Activated CD4-positive, alpha-beta T cell treated with anti-CD3 and anti-CD28 coated beads, Interleukin-2, amount 50 U/mL, for 48 hours (primary cell): Measurements from ENCODE around the gene SEMA3B.
"Not testable (repeated sequence)": the region's sequence is repeated elsewhere in the genome, so short reads cannot be mapped to it uniquely, and the experiment has no call there.

Experiments used
- DNase-seq, 2 experiments: peaks; one replicate each; pipeline ENCODE4 v3.0.0-alpha.2; 2020

Gene SEMA3B

DNA sequence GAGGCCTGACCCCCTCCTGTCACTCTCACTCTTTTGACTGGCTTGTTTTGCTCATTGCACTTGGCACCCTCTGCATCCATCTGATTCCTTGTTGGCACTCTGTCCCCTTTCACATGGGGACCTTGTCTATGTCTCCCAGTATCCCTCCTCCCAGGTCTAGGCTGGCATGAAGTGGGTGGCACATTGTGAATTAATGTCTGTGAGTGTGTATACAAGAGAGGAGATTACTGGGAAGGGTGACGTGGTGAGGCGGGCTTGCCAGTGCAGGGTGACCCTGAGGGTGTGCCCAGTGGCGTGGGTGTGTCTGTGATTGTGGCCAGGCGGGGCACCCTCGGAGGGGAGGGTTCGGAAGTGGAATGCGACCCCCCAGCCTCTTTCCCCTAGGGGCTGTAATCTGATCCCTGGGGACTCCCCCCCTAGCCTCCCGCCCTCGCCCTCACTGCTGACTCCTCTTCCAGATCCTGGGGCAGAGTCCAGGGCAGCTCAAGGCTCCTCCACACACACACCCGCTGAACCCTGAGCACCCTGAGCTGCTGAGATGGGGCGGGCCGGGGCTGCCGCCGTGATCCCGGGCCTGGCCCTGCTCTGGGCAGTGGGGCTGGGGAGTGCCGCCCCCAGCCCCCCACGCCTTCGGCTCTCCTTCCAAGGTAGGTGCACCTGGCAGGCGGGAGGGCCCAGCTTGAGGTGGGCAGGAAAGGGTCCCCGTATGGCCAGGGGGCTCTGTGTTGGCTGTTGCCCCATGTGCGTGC, at the start of gene SEMA3B:
Gene SEMA3B (plus strand): TSS at position 445 of the 749 bp plus-strand sequence. CDS start 94 bp downstream, at position 539.
- no peak for DNase-seq

DNA sequence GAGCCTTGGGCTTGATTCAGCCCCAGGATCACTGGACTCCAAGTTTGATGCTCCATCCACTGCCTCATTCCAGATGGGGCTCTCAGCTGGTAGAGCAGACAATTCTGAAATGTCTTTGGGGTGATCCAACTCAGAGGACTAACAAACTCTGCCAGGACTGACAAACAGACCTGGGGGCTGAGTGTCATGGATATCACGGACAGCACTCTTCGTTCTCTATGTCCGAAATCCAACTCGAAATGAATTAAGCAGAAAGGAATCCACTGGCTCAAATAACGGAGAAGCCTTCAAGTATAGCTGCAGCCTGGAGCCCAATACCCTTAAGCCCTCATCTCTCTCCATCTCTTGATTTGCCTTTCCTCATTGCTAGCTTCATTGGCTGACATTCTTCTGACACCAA, 49.7 kb upstream of the SEMA3B start:
- no peak for DNase-seq

DNA sequence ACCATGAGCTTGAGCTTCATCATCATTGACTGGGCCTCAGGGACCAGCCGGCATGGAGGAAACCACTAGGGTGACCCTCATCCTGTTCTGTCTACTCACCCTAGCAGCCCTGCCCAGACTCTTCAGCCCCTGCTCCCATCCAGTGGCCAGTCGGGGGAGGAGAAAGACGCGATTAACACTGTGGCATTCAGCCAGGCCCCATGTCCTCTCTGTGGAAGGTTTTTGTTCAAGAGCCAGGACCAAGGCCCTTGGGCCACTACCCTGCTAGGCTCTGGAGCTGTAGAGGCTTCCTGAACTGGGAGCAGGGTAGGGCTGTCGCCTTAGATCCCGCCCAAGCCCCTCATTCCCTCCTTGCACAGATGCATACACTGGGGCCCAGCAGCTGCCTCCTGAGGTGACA, 48.8 kb upstream of the SEMA3B start:
- no peak for DNase-seq

DNA sequence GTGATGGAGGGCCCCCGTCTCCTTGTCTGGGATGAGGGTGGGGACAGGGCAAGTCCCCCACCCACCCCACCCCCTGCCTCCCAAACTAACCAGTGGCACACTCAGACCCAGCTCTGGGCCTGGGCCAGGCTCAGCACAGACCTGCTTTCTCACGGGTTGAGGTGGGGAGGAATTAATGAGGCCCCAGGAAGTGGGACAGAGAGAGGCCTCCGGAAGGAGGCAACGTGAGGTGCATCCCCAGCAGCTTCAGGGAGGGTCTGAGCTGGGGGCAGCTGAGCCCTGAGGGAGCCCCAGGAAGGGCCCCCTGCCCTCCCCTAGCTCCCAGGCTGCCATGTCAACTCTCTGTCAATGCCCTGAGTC, 47.9 kb upstream of the SEMA3B start:
- no peak for DNase-seq

DNA sequence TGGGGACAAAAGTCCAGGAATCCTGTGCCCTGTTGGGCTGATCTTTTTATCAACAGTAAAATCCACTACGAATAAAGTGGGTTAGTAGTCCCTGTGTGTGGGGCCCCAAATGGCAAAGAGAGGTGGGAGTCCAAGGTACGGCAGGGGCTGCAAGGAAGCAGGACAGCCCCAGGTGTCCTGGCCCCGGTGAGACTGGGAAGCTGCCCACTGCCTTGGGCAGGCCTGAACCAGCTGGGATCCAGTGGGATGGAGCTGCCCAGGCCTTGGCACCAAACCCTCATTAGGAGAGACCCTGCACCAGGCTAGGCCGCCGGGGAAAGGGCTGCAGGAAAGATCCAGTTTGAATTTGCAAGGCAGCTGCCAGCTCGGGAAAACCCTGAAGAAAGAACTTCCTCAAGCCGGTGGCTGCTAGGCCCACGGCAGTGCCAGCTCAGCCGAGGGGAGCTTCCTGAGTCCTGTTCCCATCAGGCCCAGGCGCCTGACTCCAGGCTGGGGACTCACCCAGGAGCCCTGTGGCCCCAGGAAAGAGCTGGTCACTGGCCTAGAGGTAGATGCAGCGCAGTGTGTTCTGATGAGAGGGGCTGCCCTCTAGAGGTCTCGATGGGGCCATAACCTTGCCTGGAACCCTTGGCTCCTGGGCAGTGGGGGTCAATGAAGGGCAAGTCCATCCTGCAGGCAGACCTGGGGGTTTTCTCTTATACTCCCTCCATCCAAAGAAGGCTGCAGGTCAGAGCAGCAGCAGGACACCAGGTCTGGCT, 47.4 kb upstream of the SEMA3B start:
- DNase-seq, result no peak

DNA sequence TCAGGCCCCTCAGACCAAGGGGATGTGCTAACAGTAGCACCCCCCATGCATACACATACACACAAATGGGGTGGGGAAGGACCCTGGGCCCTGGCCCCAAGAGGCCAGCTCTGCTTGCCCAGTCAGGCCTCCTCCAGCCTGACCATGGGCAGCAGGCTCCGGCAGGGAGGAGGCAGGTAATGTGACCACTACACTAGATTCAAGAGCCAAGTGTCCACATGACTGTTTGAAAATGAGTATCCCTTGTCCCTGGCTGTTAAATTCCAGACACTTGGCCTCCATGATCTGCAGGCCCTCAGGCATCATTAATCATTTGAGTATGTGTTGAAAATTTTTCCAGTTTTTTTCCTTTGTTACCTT, 46.8 kb upstream of the SEMA3B start:
- no peak for DNase-seq

DNA sequence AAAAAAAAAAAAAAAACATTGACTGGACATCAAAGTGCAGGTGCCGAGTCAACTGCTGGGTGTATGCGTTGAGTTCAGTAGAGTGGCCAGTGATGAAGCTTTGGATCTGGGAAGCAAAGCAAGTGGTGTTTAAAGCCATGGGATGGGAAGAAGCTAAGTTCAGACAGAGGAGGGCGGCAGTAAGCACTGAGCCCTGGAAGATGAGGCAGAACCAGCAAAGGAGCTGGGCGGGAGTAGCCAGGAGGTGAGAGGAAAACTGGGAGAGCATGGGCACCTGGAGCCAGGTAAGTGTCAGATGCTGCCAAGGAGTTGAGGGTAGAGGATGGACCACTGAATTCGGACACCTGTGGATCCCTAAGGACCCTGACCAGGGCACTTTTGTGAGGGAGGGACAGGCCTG, 44.3 kb upstream of the SEMA3B start:
- no peak for DNase-seq

DNA sequence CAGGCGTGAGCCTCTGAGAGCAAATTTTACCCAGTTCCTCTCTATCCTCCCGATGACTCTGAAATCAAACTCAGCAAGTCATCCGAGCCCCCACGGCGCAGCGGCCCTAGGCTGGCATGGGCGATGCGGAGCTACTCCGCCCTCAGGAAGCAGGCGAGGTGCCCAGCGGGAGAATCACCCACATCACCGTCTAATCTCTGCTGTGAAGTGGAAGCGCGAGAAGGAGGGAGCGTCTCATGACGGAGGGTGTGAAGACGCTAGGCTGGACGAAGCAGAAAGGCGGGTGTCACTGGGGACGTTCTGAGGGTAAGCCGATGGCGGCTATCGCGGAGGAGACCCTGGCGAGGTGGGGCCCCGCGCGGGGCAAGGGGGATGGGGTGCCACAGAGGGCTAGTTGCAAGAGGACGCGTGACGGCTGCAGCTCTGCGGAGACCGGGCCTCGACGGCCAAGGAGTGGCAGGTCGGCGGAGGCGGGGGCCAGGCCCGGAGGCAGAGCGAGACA, 42.0 kb upstream of the SEMA3B start:
- peak; percentile 51 to 65 for DNase-seq

DNA sequence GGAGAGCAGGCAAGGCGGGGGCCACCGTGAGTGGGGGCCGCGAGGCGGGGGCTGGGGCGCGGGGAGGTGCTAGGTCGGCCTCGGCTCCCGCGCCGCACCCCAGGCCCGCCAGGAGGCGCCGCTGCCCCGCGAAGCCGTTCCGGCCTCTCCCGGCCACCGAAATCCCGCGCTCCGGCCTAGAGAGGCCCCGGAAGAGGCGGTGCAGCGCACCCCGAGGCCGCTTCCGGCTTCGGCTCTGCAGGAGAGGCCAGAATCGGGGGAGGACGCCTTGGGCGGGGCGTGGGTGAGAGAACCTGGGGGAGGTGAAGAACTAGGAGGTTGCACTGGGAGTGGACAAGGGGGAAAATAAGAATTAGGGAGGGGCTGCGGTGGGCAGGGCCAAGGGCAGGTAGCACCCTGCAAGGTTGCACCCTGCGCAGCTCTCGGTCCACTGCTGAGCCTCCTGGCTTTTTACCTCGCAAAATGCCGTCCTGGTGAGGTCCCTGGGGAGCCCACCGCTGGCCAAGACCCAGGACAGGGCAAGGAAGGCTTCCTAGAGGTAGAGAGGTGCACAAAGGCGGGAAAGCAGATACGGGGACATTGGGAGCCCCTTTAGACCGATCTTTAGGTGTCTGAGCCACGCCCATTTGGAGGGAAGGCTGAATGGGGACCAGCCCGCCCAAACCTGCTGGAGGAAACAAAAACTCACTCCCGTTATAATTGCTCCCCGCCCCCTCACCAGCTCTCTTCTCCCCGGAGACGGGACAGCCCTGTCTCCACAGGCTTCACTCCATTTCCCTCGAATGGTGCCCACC, 41.4 kb upstream of the SEMA3B start:
- DNase-seq, result peak; percentile 89 to 91

DNA sequence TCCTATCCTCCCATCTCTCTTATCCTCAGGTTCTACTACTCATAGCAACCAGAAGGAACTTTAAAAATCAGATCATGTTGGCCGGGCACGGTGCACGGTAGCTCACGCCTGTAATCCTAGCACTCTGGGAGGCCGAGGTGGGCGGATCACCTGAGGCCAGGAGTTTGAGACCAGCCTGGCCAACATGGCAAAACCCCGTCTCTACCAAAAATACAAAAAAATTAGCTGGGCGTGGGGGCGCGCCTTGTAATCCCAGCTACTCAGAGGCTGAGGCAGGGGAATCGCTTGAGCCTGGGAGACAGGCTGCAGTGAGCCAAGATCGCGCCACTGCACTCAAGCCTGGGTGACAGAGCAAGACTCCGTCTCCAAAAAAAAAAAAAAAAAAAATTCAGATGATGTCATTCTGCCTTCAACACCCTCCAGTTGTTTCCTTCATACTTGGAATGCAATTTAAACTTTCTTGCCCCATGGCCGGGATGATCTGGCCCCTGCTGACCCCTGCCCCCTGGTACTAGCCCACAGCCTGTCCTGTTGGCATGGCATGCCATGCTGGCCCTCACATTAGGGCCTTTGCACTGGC, 40.7 kb upstream of the SEMA3B start:
- not testable (repeated sequence) for DNase-seq

DNA sequence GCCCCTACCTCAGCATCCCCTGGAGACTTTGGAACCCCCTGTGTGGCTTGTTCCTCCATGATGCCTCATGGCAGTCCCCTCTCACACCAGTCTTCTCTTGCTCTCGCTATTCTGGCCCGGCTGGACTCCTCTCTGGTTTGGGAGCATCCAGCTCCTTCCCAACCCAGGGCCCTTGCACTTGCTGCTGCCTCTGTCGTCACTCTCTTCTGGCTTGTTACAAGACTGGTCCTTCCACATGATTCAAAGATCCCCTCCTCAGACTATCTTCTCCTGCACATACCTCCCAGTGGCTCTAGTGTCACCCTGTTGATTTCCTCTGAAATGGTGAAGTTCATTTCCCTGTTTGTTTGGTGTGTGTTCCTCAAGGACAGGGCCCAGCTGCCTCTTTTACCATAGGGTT, 39.5 kb upstream of the SEMA3B start:
- no peak for DNase-seq

DNA sequence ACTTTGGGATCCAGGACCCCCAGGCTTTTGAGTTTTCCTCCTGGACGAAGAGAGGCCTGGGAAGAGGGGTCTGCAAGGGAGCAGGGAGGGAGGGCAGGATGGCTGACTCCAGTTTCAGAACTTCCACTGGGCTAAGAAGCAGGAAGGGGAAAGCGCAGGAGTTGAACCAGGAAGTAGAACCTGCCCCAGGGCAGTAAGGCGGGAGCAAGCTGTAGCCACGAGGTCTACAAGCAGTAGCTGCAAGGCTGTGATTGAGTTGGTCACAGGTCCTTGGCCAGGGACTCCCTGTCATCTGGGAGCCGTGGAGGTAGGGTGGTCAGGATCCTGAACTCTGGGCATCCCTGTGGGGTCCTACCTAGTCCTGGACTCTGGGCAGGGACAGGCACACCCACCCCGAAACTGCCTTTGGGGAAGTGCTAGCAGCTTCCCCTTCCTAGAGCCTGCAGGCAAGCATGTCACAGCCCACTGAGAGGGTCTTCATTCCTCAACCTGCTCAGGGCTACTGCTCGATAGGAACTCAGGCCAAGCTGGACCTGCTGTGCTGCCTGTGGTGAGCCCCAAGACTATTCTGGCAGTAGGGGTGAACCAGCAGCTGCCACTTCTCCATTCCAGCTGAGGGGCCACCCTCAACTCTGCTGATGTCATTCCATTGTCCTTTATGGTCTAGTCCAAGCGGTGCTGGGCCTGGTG, 38.7 kb upstream of the SEMA3B start:
- no peak for DNase-seq

DNA sequence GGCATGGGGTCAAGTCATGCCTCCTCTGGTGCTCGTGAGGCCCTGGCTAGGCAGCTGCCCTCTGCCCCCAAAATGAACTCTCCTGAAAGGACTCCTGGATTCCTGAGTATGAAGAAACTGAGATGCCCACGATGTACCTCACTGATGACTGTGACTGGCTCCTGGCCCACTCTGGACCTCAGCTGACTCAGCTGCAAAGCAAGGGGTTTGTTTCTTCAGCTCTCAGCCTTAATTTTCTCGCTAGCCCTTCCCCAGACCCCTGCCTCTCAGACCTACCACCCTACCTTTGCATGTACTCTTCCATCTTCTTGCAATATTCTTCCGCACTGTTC, 38.2 kb upstream of the SEMA3B start:
- DNase-seq, result no peak

DNA sequence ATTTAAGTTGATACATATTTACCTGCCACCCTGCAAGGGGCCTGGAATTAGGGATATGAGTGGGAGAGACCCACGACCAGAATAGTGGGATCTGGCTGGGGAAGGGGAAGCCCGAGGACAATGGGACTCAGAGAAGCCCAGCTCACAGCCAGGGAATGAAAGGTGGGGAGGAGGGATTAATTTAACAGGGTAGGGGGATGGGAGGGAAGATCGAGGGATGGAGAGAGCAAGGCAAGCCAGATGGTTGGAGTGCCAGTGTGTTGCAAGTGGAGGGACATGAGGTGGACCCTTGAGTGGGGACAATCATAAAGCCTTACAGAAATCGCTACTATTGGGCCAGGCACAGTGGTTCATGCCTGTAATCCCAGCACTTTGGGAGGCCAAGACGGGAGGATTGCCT, 37.4 kb upstream of the SEMA3B start:
- DNase-seq, result no peak

DNA sequence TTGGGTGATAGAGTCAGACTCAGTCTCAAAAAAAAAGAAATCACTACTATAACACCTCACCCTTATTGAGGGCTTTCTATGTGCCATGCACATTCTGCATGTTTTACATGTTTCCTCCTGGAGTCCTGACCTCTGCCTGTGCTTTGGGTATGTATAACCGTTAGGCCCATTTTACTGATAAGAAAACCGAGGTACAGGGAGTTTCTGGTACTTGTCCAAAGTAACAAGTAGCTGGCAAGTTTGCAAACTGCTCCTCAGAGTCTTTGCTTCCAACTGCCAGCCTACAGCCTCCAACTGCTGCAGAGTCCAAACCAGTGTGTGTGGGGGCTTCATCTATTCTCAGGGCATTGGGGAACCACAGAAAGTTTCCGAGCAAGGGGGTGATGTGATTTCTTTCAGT, 36.6 kb upstream of the SEMA3B start:
- no peak for DNase-seq

DNA sequence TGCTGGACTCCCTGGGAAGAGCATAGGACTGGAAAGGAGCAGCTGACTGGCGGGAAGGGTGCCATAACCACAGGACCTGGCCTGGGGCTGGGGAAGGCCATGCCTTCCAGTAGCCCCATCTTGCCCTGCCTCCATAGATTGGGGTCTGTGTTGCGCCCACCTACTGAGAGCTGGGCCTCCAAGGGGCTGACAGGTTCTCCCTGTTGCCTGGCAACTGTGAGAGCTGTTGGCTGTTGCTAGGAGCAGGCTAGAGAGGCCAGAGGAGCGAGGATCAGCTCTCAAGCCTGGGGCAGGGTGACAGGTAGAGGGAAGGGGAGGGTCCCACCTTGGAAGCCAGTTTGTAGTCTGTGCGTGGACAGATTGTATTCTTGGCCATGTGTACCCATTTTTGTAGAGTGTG, 35.8 kb upstream of the SEMA3B start:
- no peak for DNase-seq

DNA sequence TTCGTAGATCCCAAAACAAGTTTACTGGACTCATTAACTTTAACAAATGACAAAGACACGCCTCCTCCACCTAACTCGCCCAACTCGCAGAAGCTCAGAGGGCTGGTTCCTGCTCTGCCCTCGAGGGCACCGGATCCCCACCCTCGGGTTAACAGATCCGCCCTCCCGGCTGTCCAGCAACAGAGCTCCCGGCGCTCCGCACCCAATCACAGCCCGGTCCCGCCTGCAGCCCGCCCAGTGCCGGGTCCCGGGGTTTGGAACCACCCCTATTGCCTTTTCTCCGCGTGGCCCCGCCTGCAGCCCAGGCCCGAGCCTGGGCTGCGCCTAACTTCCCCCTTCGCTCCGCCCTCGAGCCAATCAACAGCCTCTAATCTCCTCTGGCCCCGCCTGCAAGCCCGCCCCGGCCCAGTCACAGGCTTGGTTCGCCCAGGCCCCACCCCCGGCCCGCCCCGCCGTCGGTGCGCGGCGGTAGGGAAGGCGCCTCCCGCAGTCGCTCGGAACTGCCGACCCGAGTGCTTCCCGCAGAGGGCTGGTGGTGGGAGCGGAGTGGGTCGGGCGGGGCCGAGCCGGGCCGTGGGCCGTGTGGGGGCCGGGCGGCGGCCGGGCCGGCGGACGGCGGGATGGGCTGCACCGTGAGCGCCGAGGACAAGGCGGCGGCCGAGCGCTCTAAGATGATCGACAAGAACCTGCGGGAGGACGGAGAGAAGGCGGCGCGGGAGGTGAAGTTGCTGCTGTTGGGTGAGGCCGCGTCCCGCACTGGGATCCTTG, 33.0 kb upstream of the SEMA3B start, which contains the start of gene GNAI2:
Gene GNAI2 (plus strand): TSS at position 489 of the 768 bp plus-strand sequence. CDS start 132 bp downstream, at position 621.
- peak; percentile 99 for DNase-seq

DNA sequence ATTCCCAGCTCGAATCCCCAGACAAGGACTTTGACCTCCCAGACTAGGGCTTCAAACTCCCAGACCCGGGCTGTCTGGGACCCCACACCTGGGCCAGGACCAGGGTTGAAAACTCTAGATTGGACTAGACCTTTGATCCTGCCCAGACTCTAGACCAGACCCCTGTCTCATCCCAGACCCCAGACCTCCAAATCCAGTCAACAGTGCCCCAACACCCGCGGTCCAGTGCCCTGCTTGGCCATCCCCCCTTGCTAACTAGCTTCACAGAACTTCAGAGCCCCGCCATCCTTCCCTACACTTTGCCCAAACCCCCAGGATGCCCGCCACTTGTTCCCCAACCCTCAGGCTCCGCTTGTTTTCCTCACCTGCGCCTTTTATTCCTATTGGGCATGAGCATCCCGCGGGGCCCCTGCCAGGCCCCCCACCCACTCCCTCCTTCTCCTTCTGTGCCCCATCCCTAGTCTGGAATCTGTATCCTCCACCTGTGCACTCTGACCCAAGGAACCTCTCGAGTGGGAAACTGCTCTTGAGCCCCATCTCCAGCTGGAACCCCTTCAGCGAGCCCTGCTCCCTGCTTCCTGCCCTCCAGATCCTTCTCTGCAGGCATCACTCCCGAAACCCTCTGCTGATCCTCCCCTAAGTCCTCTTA, 32.3 kb upstream of the SEMA3B start:
- no peak for DNase-seq

DNA sequence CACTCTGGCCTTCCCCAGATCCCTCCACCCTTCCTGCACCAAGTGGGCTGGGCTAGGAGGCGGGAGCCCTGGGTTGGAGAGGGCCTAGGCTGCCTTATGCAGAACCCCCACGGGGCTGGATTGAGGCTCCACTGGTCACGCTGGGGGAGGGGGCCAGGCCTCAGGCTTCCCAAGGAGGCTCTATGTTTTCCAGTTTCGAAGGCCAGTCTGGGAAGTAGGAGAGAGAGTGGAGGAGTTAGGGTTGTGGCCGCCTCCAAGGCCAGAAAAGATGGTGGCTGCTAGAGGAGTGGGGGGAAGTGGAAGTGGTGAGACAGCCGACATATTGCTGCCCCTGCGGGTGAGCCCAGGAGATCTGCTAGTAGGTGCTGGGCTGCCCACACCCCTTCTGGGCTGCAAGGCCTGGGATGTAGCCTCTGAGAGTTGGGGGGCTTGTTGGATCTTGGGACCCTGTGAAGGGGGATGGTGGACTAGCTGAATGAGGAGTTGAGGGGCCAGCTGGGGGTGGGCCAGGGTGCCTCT, 31.8 kb upstream of the SEMA3B start:
- DNase-seq, result peak; percentile 41 to 49

DNA sequence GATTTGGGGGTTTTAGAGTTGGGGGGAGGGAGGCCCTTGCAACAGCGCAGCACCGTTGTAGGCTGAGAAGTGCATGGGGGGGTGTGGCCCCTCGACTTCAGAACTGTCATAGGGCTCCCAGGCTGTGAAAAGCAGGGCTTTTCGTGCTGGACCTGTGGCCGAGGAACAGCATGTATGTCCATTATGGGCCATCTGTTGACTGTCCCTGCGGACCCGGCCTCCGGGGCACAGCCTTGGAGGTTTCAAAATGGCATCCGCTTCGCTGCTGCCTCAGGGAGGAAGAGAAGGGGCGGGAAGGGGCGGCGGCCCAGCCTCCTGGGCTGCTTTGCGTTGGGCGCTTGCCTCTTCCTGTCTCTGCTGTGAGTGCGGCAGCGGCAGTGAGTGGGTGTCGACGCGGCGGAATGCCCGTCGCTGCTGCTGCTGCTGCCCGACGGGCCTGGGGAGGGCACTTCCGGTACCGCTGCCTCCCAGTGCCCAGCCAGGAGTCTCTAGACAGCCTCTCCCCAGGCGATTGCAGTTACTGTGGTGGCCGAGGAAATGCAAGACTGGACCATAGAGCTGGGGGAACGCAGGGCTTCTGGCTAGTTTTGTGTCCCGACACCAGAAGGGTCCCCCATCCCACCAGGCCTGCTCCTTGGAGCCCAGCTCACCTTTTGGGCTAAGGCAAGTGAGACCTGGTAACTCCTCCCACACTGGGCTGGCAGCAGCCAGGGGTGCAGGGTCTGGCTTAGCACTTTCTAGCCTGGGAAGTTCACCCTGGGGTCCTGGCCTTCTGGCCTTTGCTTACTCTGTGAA, 31.0 kb upstream of the SEMA3B start:
- peak; percentile 87 to 90 for DNase-seq
